BE2C (cell line): ENCODE data around the gene CEP128.

Experiments used
- DNase-seq: peaks from one replicate; pipeline ENCODE4 v3.0.0-alpha.2; 2020
- H3K27me3 ChIP-seq: fragments of 250-450 bp; sonication (Bioruptor Pico); 2 replicates; pipeline ENCODE4 v1.5.1; 2020; ENCODE audit warnings: mild to moderate bottlenecking
- H3K36me3 ChIP-seq: fragments of 250-450 bp; sonication (Bioruptor Pico); 2 replicates; pipeline ENCODE4 v1.5.1; 2020; ENCODE audit warnings: mild to moderate bottlenecking
- H3K4me1 ChIP-seq: fragments of 250-450 bp; sonication (Bioruptor Pico); 2 replicates; pipeline ENCODE4 v1.5.1; 2020
- H3K4me3 ChIP-seq: 2 replicates; pipeline ENCODE4 v1.5.1; 2011; ENCODE audit warnings: low read depth, low read length
- H3K9me3 ChIP-seq: fragments of 250-450 bp; sonication (Bioruptor Pico); 2 replicates; pipeline ENCODE4 v1.5.1; 2020
- CTCF ChIP-seq: IDR thresholded peaks from 2 replicates; pipeline ENCODE4 v1.5.1; 2012; ENCODE audit warnings: mild to moderate bottlenecking, low read depth, low read length

CEP128 gene

DNA sequence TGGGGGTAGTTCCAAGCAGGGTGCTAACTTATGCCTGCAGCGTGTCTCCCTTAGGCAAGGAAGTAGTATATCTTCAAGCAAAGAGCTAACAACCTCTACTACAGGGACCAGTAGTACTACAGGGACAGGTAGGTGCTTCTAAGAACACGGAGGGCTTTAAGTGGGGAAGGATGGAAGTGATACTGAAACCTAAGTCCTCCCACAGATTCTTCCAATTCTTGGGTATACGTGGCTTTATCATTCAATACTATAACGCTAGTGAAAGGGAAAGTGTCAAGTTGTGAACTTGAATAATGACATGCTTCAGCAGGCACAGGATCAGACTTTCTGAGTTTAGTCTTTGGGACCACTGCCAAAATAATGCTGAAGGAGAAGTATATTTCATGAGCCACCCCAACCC lies 241.7 kb downstream of the CEP128 start:
- Histone ChIP-seq H3K9me3 (no peaks in the 10 kb centered on the region), H3K36me3 (no peaks in the 10 kb centered on the region), H3K4me3 (no peak overlapping the region), H3K27me3 (no peaks in the 10 kb centered on the region), H3K4me1 (no peaks in the 10 kb centered on the region)
- no peak for DNase-seq
- no peak for TF ChIP-seq CTCF

DNA sequence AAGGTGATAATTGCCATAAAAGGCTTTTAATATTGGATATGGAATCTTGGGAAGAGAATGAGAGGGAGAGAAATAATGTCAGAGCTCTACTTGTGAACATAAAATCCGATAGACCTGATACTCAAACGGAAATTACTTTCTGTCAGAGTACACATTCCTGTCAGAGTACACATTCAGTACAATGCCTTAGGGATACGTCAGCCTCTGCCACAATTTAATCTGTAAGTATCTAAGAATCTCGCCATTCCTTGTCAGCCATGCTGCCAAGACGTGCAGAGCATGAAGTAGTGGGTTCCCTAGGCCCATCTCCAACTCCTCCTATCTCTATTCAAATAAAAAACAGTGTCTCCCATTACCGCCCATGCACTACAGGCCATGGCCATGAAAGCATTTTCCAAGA lies 242.6 kb downstream of the CEP128 start:
- H3K4me3 ChIP-seq = no peak overlapping the region
- no peaks in the 10 kb centered on the region for H3K9me3 ChIP-seq
- no peak for DNase-seq
- no peaks in the 10 kb centered on the region for H3K4me1 ChIP-seq
- no peak for TF ChIP-seq CTCF
- no peaks in the 10 kb centered on the region for H3K36me3 ChIP-seq
- no peaks in the 10 kb centered on the region for H3K27me3 ChIP-seq

DNA sequence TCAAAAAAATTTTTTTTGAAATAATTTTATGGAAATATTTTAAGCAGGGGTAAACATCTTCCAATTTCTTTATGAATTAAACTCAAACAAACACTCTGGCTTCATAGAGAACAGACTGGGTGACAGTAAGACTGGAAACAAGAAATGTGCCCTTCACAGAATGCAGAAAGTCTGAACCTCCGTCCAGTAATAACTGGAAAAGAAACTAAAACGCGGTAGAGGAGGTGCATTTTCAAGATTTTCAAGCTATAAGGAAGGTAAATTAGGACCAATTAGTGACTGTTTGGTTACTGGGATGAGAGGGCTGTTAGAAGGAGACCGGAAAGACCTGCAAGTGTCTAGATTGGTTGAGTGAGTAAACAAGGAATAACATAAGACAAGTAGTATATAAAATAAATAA lies 245.7 kb downstream of the CEP128 start:
- H3K36me3 ChIP-seq = no peaks in the 10 kb centered on the region
- no peaks in the 10 kb centered on the region for H3K9me3 ChIP-seq
- TF ChIP-seq CTCF = no peak
- H3K4me3 ChIP-seq = no peak overlapping the region
- no peaks in the 10 kb centered on the region for H3K27me3 ChIP-seq
- H3K4me1 ChIP-seq = no peaks in the 10 kb centered on the region
- DNase-seq = no peak

DNA sequence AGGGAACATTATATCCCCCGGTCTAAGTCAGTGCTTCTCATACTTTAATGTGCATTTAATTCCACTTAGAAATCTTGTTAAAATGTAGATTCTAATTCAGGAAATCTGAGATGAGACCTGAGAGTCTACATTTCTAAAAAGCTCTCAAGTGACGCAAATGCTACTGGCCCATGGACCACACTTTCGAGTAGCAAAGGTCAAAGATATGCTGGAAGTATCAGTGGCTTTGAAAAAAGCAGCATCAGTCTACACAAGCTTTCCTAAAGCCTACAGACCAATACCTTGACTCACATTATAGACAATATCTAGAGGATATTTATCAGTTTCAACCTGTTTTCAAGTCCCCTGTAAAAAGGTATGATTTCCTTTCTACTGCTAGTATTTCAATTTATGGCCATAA lies 248.6 kb downstream of the CEP128 start:
- Histone ChIP-seq H3K4me3 (no peak overlapping the region), H3K36me3 (no peaks in the 10 kb centered on the region), H3K27me3 (no peaks in the 10 kb centered on the region), H3K4me1 (no peaks in the 10 kb centered on the region), H3K9me3 (no peaks in the 10 kb centered on the region)
- DNase-seq = no peak
- no peak for TF ChIP-seq CTCF

- H3K36me3 ChIP-seq = no peaks in the 10 kb centered on the region
- H3K4me3 ChIP-seq = no peak overlapping the region
- no peaks in the 10 kb centered on the region for H3K9me3 ChIP-seq
- no peak for DNase-seq
- TF ChIP-seq CTCF = no peak
- H3K4me1 ChIP-seq = no peaks in the 10 kb centered on the region
- H3K27me3 ChIP-seq = no peaks in the 10 kb centered on the region
Measured at GRCh38 chr14:80681651-80682050, 259.9 kb downstream of the CEP128 start.

GRCh38 chr14:80679273-80679672 lies 262.3 kb downstream of the CEP128 start:
- TF ChIP-seq CTCF = no peak
- H3K4me1 ChIP-seq = no peaks in the 10 kb centered on the region
- H3K27me3 ChIP-seq = no peaks in the 10 kb centered on the region
- no peaks in the 10 kb centered on the region for H3K36me3 ChIP-seq
- no peaks in the 10 kb centered on the region for H3K9me3 ChIP-seq
- H3K4me3 ChIP-seq = no peak overlapping the region
- no peak for DNase-seq
